HCT116 (cell line): Measurements from ENCODE around the gene ANXA3. TPM values are rescaled to one million over a fixed set of nuclear protein-coding genes. Genes with fewer than 3 reads are reported as not detected.

Experiments used
- ATAC-seq: fragments of 200-7000 bp; cut with Tn5 transposase; 2 replicates; pipeline ENCODE4 v1.9.1; 2020; ENCODE audit warnings: mild to moderate bottlenecking, moderate library complexity
- BruUV-seq: library from RNA; stranded (reverse); fragments of 400-500 nt; replicated peaks from 2 replicates; lab custom pipeline; 2021; lab: Mats Ljungman, UMichigan
- CTCF ChIA-PET: fragments of 300-600 bp; sonication (Branson Sonifier 250); formaldehyde crosslinking; loops from one replicate; lab custom pipeline; 2021; ENCODE audit warnings: antibody characterized with exemption; lab: Charles Lee
- POLR2A ChIA-PET: fragments of 300-600, 350-600 bp; sonication (Branson Sonifier 250); formaldehyde crosslinking; loops from one replicate; lab custom pipeline; 2021; ENCODE audit warnings: antibody characterized with exemption; lab: Charles Lee
- RAD21 ChIA-PET, 2 experiments: fragments of 300-600 bp; sonication (Branson Sonifier 250); formaldehyde crosslinking; loops; one replicate each; lab custom pipeline; 2023; ENCODE audit warnings: low total read pairs in 2 of 2; ENCODE audit not compliant: uncharacterized antibody in 2 of 2, unreplicated experiment in 2 of 2, low non-redundant PET in 1 of 2; lab: Charles Lee
- DNase-seq: peaks from one replicate; pipeline ENCODE4 v3.0.0-alpha.2; 2010; ENCODE audit warnings: low read depth, low spot score
- H2AFZ ChIP-seq: fragments of 200-600 bp; shearing (Covaris generic), sonication (generic); 2 replicates; pipeline ENCODE4 v1.6.1; 2017; ENCODE audit warnings: low read depth, mixed run types, mixed read lengths, antibody characterized with exemption, low read length; ENCODE audit not compliant: poor library complexity, severe bottlenecking
- H3K27ac ChIP-seq: 2 replicates; pipeline ENCODE4 v1.5.1; 2012; ENCODE audit warnings: low read depth, low read length
- H3K27me3 ChIP-seq: fragments of 200-600 bp; sonication (generic); 2 replicates; pipeline ENCODE4 v1.6.1; 2016; ENCODE audit warnings: mixed run types, low read length, mixed read lengths; ENCODE audit not compliant: insufficient read depth
- H3K36me3 ChIP-seq, 2 experiments: fragments of 200-500 bp in 1 of 2; fragments of 200-600 bp in 1 of 2; sonication (Bioruptor generic) in 1 of 2; sonication (generic) in 1 of 2; 2 replicates each; pipeline versions ENCODE4 v1.5.1 to v1.6.1; 2014 to 2016; ENCODE audit warnings: low read length in 2 of 2, inconsistent platforms in 1 of 2, mixed read lengths in 1 of 2, mixed run types in 1 of 2; ENCODE audit not compliant: insufficient read depth in 2 of 2, control insufficient read depth in 1 of 2
- H3K4me1 ChIP-seq, 2 experiments: fragments of 200-600 bp in 1 of 2; sonication (generic) in 1 of 2; 2 replicates each; pipeline versions ENCODE4 v1.5.1 to v1.6.1; 2012 to 2017; ENCODE audit warnings: low read length in 2 of 2, inconsistent platforms in 1 of 2, mild to moderate bottlenecking in 1 of 2, mixed read lengths in 1 of 2, mixed run types in 1 of 2, moderate library complexity in 1 of 2; ENCODE audit not compliant: insufficient read depth in 2 of 2, control insufficient read depth in 1 of 2
- H3K4me2 ChIP-seq: fragments of 200-600 bp; sonication (generic); 2 replicates; pipeline ENCODE4 v1.6.1; 2017; ENCODE audit warnings: mixed run types, low read length, mixed read lengths
- H3K4me3 ChIP-seq, 2 experiments: fragments of 200-600 bp in 1 of 2; sonication (generic) in 1 of 2; replicated peaks in 1 of 2; 2 replicates each; pipeline ENCODE4 v1.5.1; 2011 to 2016; ENCODE audit warnings: low read length in 2 of 2, control low read depth in 1 of 2, low read depth in 1 of 2, mild to moderate bottlenecking in 1 of 2, mixed read lengths in 1 of 2, mixed run types in 1 of 2
- H3K79me2 ChIP-seq: fragments of 200-600 bp; sonication (generic); 2 replicates; pipeline ENCODE4 v1.6.1; 2017; ENCODE audit warnings: mild to moderate bottlenecking, mixed run types, low read length, moderate library complexity, mixed read lengths; ENCODE audit not compliant: insufficient read depth
- H3K9ac ChIP-seq: fragments of 200-600 bp; sonication (generic); 2 replicates; pipeline ENCODE4 v1.6.1; 2016; ENCODE audit warnings: low read length, mixed read lengths
- H3K9me2 ChIP-seq: fragments of 200-600 bp; sonication (generic), shearing (Covaris generic); 2 replicates; pipeline ENCODE4 v1.6.1; 2017; ENCODE audit warnings: mixed run types, mild to moderate bottlenecking, moderate library complexity; ENCODE audit not compliant: insufficient read depth
- H3K9me3 ChIP-seq, 2 experiments: fragments of 200-500 bp in 1 of 2; fragments of 200-600 bp in 1 of 2; sonication (Bioruptor generic) in 1 of 2; sonication (generic) in 1 of 2; 2 replicates each; pipeline ENCODE4 v1.6.1; 2014 to 2017; ENCODE audit warnings: low read length in 2 of 2, mixed read lengths in 2 of 2, inconsistent platforms in 1 of 2, low read depth in 1 of 2, mild to moderate bottlenecking in 1 of 2, mixed run types in 1 of 2, moderate library complexity in 1 of 2; ENCODE audit not compliant: control insufficient read depth in 1 of 2, insufficient read depth in 1 of 2
- H4K20me1 ChIP-seq: fragments of 200-600 bp; sonication (generic), shearing (Covaris generic); 2 replicates; pipeline ENCODE4 v1.6.1; 2017; ENCODE audit warnings: mixed run types, mild to moderate bottlenecking, moderate library complexity; ENCODE audit not compliant: insufficient read depth
- ATF3 ChIP-seq: IDR thresholded peaks from 2 replicates; pipeline ENCODE4 v1.6.1; 2012
- CEBPB ChIP-seq: IDR thresholded peaks from 2 replicates; pipeline ENCODE4 v1.6.1; 2012; ENCODE audit warnings: low read depth
- EGR1 ChIP-seq: IDR thresholded peaks from 2 replicates; pipeline ENCODE4 v1.6.1; 2012; ENCODE audit warnings: low read depth
- EZH2 ChIP-seq: fragments of 200-600 bp; sonication (generic); IDR thresholded peaks from 2 replicates; pipeline ENCODE4 v1.6.1; 2017; ENCODE audit warnings: antibody characterized with exemption, mixed run types
- EZH2phosphoT487 ChIP-seq: fragments of 200-600 bp; IDR thresholded peaks from 2 replicates; pipeline ENCODE4 v1.6.1; 2018; ENCODE audit warnings: antibody characterized with exemption, borderline replicate concordance
- FOSL1 ChIP-seq: IDR thresholded peaks from 2 replicates; pipeline ENCODE4 v1.6.1; 2012; ENCODE audit warnings: low read depth
- JUND ChIP-seq: IDR thresholded peaks from 2 replicates; pipeline ENCODE4 v1.6.1; 2012
- MAX ChIP-seq: IDR thresholded peaks from 2 replicates; pipeline ENCODE4 v1.6.1; 2012
- POLR2A ChIP-seq: IDR thresholded peaks from 2 replicates; pipeline ENCODE4 v1.7.0; 2011; ENCODE audit warnings: borderline replicate concordance; ENCODE audit not compliant: insufficient read depth, insufficient read length; ENCODE audit errors: extremely low read depth
- POLR2AphosphoS5 ChIP-seq: IDR thresholded peaks from 2 replicates; pipeline ENCODE4 v1.6.1; 2011; ENCODE audit warnings: mild to moderate bottlenecking, low read depth, low read length, moderate library complexity
- RAD21 ChIP-seq: IDR thresholded peaks from 2 replicates; pipeline ENCODE4 v1.6.1; 2012; ENCODE audit warnings: low read depth, mild to moderate bottlenecking
- SIN3A ChIP-seq: IDR thresholded peaks from 2 replicates; pipeline ENCODE4 v1.6.1; 2012; ENCODE audit warnings: low read depth
- SRF ChIP-seq: IDR thresholded peaks from 2 replicates; pipeline ENCODE4 v1.6.1; 2012; ENCODE audit warnings: low read depth
- TCF7L2 ChIP-seq: IDR thresholded peaks from 2 replicates; pipeline ENCODE4 v1.7.0; 2011; ENCODE audit warnings: borderline replicate concordance, inconsistent platforms; ENCODE audit not compliant: insufficient read depth, insufficient read length; ENCODE audit errors: extremely low read depth
- ZFX ChIP-seq: fragments of 450-650 bp; IDR thresholded peaks from 2 replicates; pipeline ENCODE4 v1.6.1; 2017
- ZNF274 ChIP-seq: fragments of 200-500 bp; sonication (Bioruptor generic); IDR thresholded peaks from 2 replicates; pipeline ENCODE4 v1.6.1; 2014; ENCODE audit warnings: mild to moderate bottlenecking, low read depth, low read length, inconsistent platforms
- intact Hi-C: fragments of 100-400 bp; cut with micrococcal nuclease; formaldehyde crosslinking; loops from 2 replicates; pipeline ENCODE4 v1.10.0; 2022
- total RNA-seq: library from RNA; stranded (reverse); gene quantifications from one replicate; pipeline ENCODE4 v1.2.1, GENCODE V29; 2021; ENCODE audit not compliant: unreplicated experiment
- TF ChIP-seq, protein P1 (sequence below): IDR thresholded peaks from 2 replicates; pipeline ENCODE4 v1.6.1; 2011; ENCODE audit warnings: mild to moderate bottlenecking, low read length, moderate library complexity; ENCODE audit not compliant: insufficient replicate concordance; ENCODE audit errors: extremely low read depth
- TF ChIP-seq, protein P2 (sequence below): IDR thresholded peaks from 2 replicates; pipeline ENCODE4 v1.6.1; 2012; ENCODE audit warnings: low read depth

Gene ANXA3
- total RNA-seq, 1 experiment from 2014 or later, result 158 TPM

DNA sequence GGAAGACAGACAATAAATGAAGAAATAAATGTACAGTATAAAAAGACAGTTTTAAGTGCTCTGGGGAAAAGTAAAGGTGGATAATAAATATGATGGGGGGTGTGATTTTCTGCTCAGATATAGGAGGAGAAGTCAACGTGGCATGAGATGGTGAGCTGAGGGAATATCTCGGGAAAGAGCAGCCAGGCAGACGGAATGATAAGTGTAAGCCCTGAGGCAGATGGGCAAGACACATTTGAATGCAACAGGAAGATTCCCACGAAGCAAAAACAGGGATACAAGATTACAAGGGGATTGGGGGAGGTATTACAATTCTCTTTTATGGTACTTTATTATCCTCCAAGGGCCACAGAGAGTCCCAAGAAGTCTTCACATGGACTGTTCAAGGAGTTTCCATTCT, 11.1 kb downstream of the ANXA3 start:
- ChIA-PET RAD21 (no interaction called here), CTCF (no interaction called here), POLR2A (no interaction called here)
- H4K20me1 ChIP-seq, result no peaks in the 10 kb centered on the region
- peak overlapping the region; percentile 100; the same call in 1 of the 2 replicates for H3K27ac ChIP-seq
- peaks cover 96 to 100% of the 10 kb centered on the region in 2 experiments for H3K4me1 ChIP-seq
- H3K9me3 ChIP-seq, result no peaks in the 10 kb centered on the region
- H3K4me3 ChIP-seq, result no peak overlapping the region
- H3K9ac ChIP-seq, result 0 out of 2 replicates have a peak overlapping the region, but pooled peaks have one; percentile 47
- H3K79me2 ChIP-seq, result peaks cover 49% of the 10 kb centered on the region
- no peak for ATAC-seq
- intact Hi-C loops, result no loop called here
- no peak for DNase-seq
- no peaks in the 10 kb centered on the region for H3K9me2 ChIP-seq
- TF ChIP-seq EZH2phosphoT487 (no peak), EZH2 (no peak), ZFX (no peak), FOSL1 (no peak), CEBPB (no peak), MAX (no peak), JUND (no peak), ATF3 (no peak), POLR2AphosphoS5 (no peak), EGR1 (no peak), TCF7L2 (no peak), POLR2A (no peak), SRF (no peak), RAD21 (no peak), SIN3A (no peak), ZNF274 (no peak)
- TF ChIP-seq, protein P1, sequence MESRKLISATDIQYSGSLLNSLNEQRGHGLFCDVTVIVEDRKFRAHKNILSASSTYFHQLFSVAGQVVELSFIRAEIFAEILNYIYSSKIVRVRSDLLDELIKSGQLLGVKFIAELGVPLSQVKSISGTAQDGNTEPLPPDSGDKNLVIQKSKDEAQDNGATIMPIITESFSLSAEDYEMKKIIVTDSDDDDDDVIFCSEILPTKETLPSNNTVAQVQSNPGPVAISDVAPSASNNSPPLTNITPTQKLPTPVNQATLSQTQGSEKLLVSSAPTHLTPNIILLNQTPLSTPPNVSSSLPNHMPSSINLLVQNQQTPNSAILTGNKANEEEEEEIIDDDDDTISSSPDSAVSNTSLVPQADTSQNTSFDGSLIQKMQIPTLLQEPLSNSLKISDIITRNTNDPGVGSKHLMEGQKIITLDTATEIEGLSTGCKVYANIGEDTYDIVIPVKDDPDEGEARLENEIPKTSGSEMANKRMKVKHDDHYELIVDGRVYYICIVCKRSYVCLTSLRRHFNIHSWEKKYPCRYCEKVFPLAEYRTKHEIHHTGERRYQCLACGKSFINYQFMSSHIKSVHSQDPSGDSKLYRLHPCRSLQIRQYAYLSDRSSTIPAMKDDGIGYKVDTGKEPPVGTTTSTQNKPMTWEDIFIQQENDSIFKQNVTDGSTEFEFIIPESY, result no peak
- TF ChIP-seq, protein P2, sequence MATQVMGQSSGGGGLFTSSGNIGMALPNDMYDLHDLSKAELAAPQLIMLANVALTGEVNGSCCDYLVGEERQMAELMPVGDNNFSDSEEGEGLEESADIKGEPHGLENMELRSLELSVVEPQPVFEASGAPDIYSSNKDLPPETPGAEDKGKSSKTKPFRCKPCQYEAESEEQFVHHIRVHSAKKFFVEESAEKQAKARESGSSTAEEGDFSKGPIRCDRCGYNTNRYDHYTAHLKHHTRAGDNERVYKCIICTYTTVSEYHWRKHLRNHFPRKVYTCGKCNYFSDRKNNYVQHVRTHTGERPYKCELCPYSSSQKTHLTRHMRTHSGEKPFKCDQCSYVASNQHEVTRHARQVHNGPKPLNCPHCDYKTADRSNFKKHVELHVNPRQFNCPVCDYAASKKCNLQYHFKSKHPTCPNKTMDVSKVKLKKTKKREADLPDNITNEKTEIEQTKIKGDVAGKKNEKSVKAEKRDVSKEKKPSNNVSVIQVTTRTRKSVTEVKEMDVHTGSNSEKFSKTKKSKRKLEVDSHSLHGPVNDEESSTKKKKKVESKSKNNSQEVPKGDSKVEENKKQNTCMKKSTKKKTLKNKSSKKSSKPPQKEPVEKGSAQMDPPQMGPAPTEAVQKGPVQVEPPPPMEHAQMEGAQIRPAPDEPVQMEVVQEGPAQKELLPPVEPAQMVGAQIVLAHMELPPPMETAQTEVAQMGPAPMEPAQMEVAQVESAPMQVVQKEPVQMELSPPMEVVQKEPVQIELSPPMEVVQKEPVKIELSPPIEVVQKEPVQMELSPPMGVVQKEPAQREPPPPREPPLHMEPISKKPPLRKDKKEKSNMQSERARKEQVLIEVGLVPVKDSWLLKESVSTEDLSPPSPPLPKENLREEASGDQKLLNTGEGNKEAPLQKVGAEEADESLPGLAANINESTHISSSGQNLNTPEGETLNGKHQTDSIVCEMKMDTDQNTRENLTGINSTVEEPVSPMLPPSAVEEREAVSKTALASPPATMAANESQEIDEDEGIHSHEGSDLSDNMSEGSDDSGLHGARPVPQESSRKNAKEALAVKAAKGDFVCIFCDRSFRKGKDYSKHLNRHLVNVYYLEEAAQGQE, result no peak
- H3K4me2 ChIP-seq, result no peak overlapping the region; the same call in 1 of the 2 replicates
- H3K36me3 ChIP-seq, result peaks cover 0 to 10% of the 10 kb centered on the region in 2 experiments; a peak in 1 of 4 replicates
- no peak overlapping the region for H2AFZ ChIP-seq
- no TSS peak for BruUV-seq
- H3K27me3 ChIP-seq, result no peaks in the 10 kb centered on the region
